Upper lobe of left lung (tissue), 4 donors: Measurements from ENCODE around the gene UST.

Experiments
- CTCF ChIP-seq, 6 experiments: fragments of 450-650 bp in 4 of 6; fragments of 200-600 bp in 2 of 6; sonication (generic) in 2 of 6; IDR thresholded peaks; one replicate each; pipeline ENCODE4 v1.5.1; 2016 to 2019; ENCODE audit warnings: antibody characterized with exemption in 6 of 6
- EP300 ChIP-seq, 4 donors: sonication (generic); formaldehyde crosslinking; IDR thresholded peaks; one replicate each; pipeline ENCODE4 v1.5.1; 2017; ENCODE audit warnings: antibody characterized with exemption in 4 of 4, control low read depth in 2 of 4

GRCh38 chr6:148851683-148852556, 105.1 kb downstream of the UST start:
- TF ChIP-seq CTCF (IDR thresholded peaks at IDR 0.05) (no peak), EP300 (IDR thresholded peaks at IDR 0.05) (no peak)
